ENCODE results near the gene PPP1R3F. TPM values are rescaled to one million over a fixed set of nuclear protein-coding genes. Genes with fewer than 3 reads are reported as not detected.

Gene PPP1R3F
- total RNA-seq, 1 experiment from 2014 or later = 7.3 TPM

- Histone ChIP-seq H4K5ac (ENCODE audit: insufficient read length, low read depth, low read length) (no peak overlapping the region), H2BK5ac (ENCODE audit: insufficient read length, low read length) (no peak overlapping the region), H2AK5ac (ENCODE audit: insufficient read length, low read length) (no peak overlapping the region), H2AFZ (ENCODE audit: low read length) (no peak overlapping the region), H3K27ac (ENCODE audit: insufficient read length, low read depth, low read length) (no peak overlapping the region), H3K23ac (ENCODE audit: insufficient read length, low read depth, low read length) (no peak overlapping the region), H3K27me3 (ENCODE audit: insufficient read depth, low read length) (no peaks in the 10 kb centered on the region), H3K23me2 (ENCODE audit: insufficient read length, low read depth, low read length, poor library complexity, severe bottlenecking) (no peaks in the 10 kb centered on the region), H4K8ac (replicated peaks; ENCODE audit: insufficient read length, low read depth, low read length) (no peak overlapping the region), H3K18ac (ENCODE audit: insufficient read length, low read depth, low read length) (no peak overlapping the region), H3K4me1 (ENCODE audit: insufficient read depth, low read length) (no peaks in the 10 kb centered on the region), H3K4ac (ENCODE audit: low read depth, low read length) (no peak overlapping the region), H3K9me3 (ENCODE audit: control insufficient read depth, low read depth, low read length) (peaks cover 12% of the 10 kb centered on the region), H3K56ac (ENCODE audit: insufficient read length, low read depth, low read length) (no peak overlapping the region), H2BK12ac (ENCODE audit: insufficient read length, low read depth, low read length) (no peak overlapping the region), H3K79me2 (ENCODE audit: insufficient read depth, low read length) (no peaks in the 10 kb centered on the region), H2BK120ac (ENCODE audit: low read depth, low read length, poor library complexity, severe bottlenecking) (no peak overlapping the region), H3K9ac (ENCODE audit: extremely low read depth, insufficient read length, low read length) (no peak overlapping the region), H3T11ph (ENCODE audit: low read length) (no peak overlapping the region), H2BK15ac (ENCODE audit: low read depth, low read length) (no peak overlapping the region), H2BK20ac (ENCODE audit: low read depth, low read length, poor library complexity, severe bottlenecking) (no peak overlapping the region), H3K4me2 (ENCODE audit: insufficient read depth, insufficient read length, low read length) (no peak overlapping the region), H3K79me1 (ENCODE audit: insufficient read depth, low read depth, low read length, poor library complexity, severe bottlenecking) (no peaks in the 10 kb centered on the region), H4K91ac (ENCODE audit: insufficient read length, low read depth, low read length) (no peak overlapping the region), H3K14ac (ENCODE audit: insufficient read depth, low read length) (no peak overlapping the region), H4K20me1 (ENCODE audit: control insufficient read depth, insufficient read depth, insufficient read length) (no peaks in the 10 kb centered on the region)
- peaks cover 70 to 71% of the 10 kb centered on the region in 2 experiments for H3K9me3 Mint-ChIP-seq
- H3K4me3 Mint-ChIP-seq = no peak overlapping the region
- no CpG with 5 or more reads among the region's 20 CpGs for WGBS (ENCODE audit: extremely low coverage, insufficient read length, low lambda C conversion rate)
- peaks cover 2 to 13% (median 5%) of the 10 kb centered on the region in 3 experiments; a peak in 6 of 7 replicates for H3K36me3 Mint-ChIP-seq (ENCODE audit: insufficient read depth in 1 of 3, low read depth in 3 of 3)
- no peak for DNase-seq
- no peak overlapping the region for H3K27ac Mint-ChIP-seq
- no peak for TF ChIP-seq CTCF (conservative IDR thresholded peaks at IDR 0.05)
- H3K4me1 Mint-ChIP-seq = peaks cover 8 to 12% of the 10 kb centered on the region in 2 experiments
- peaks cover 14% of the 10 kb centered on the region for H3K27me3 Mint-ChIP-seq (ENCODE audit: low read depth)
Measured at GRCh38 chrX:49257846-49258748, 11.5 kb upstream of the PPP1R3F start.

All from H9 (cell line).